Stimulated activated CD4-positive, alpha-beta T cell treated with anti-CD3 and anti-CD28 coated beads, Interleukin-4, amount 100 ng/mL, for 24 hours (primary cell): ENCODE results near the gene RALGAPA2.

Experiments
- DNase-seq: peaks from one replicate; pipeline ENCODE4 v3.0.0-alpha.2; 2020

Gene RALGAPA2

DNA sequence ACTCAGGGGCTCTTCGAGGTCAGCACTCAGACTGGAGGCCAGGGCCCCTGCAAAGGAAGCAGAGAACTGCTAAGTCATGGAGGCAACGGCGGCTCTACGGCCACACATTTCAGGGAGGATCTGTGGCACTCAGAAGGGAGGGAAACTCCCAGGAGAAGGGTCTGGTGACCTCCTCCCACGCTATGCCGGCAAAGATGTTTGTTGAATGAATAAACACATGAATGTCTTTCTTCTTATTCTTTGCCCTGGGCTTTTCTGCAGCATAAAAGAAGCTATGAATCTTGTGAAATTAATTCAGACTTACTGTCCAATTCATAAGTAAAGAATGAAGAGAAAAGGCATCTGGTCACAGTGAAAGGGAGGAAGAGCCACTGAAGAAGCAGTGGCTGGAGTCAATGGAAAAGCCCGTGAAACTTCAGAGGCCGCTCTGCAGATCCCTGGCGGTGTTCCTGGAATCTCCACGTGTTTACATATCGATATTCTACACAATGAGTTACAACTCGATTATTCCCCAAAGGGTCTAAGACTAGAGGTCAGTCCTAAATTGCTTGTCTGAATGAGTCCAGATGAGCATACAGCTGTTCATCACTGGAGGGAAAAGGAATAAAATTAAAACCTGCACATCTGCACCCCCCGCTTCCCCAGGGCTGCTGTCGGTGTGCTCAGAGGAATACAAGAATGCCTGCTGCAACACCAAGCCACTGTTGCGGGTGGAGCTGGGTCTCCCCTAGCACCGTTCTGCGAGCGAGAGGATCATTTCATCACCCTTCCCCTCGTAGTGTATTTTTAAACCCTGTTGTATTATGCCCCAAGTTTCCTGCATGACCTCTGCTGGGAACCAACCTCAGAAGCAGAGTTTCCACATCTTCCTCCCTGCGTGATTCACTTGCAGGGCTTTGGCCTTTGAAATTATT lies 319.0 kb downstream of the RALGAPA2 start:
- DNase-seq: no peak

DNA sequence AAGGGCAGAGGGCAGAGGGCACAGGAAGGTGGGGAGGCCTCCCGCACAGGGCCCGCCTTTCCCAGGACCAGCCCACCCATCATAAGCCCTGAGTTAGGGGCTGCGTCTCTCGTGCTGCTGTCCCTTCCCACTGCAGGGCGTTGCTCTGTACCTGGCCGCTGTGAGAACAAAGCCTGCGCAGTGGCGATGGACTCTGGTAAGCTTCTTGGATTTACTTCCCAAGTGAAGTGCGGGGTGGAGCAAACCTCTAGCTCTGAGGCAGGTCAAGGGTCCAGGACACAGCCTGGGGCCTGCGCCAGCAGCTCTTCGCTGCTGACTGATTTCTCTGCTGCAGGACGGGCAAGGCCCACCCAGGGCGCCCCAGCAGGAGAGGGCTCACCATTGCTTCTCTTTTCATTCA lies 320.7 kb downstream of the RALGAPA2 start:
- no peak for DNase-seq

GRCh38 chr20:20391115-20391514 lies 321.3 kb downstream of the RALGAPA2 start:
- DNase-seq: no peak

DNA sequence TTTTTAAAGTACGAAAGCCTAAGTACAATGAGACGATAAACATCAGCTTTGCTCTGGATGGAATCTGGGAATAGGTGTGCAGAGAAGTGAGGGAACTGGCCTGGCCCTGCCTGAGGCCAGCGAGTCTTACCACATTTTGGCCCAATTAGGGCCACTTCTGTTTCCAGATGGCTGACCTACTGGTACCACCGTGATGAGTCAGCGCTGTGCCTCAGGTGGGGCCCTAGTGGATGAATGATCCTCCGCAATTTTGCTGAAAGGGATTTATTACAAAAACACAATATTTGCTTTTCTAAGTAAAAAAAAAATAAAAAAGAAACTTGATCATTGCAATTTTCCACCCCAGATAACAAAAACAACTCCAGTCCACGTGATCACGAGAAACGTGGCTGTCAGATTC lies 322.1 kb downstream of the RALGAPA2 start:
- no peak for DNase-seq

DNA sequence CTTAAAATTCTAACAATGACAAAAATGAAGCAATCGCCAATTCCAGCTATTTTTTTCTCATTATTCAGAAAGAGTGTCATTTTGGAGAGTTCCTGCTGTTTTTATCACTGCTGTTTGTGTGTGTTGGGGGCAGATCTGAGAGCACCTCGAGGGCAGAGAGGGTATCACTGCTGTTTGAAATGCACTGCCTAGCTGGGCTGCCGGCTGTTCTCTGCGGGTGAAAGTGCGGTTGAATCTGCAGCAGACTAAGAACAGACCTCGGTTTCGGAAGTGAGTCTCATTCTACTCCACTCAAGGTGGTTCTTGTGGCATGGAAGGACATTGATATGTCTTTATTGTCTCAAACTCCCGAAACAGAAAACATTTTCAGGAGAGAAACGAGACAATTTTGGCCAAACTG lies 326.3 kb downstream of the RALGAPA2 start:
- no peak for DNase-seq

DNA sequence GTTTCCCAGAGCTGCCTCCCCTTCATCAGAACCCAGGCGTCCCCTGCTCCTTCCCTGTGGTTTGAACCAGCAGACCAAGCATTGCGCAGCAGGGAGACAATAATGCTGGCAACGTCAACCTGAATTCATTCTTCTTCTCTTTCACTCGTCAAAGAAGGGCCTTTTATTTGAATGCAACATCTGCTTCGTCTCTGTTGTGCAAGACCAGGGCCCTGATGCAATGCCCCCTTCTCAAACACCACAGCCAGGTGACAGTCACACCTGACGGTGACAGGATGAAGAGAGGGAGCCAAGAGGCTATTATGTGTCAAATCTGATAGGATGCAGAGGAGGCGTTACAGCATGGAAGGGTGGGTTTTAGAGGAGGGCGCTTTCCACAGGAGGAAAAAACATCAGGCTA lies 336.6 kb downstream of the RALGAPA2 start:
- DNase-seq: no peak

GRCh38 chr20:20373091-20373571 lies 339.3 kb downstream of the RALGAPA2 start:
- no peak for DNase-seq

GRCh38 chr20:20371681-20372080 lies 340.8 kb downstream of the RALGAPA2 start:
- DNase-seq: no peak

DNA sequence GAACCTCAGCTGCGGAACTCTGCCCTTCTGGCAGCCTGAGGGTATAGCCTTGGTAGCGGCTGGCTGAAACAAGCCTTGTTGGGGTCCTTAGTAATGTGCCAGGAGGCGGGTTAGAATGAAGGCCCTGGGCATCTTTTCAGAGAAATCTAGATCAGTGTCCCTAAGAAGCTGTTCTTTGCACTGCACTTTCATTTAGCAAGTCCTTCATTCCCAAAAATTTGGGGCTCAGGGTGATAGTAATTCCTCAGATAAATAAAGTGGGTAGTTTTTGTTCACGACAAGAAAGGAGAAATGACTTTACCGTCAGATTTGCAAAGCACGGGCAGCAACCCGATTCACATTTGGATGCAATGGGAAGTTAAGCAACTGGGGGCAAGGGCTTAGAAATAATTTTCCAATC lies 341.4 kb downstream of the RALGAPA2 start:
- no peak for DNase-seq

DNA sequence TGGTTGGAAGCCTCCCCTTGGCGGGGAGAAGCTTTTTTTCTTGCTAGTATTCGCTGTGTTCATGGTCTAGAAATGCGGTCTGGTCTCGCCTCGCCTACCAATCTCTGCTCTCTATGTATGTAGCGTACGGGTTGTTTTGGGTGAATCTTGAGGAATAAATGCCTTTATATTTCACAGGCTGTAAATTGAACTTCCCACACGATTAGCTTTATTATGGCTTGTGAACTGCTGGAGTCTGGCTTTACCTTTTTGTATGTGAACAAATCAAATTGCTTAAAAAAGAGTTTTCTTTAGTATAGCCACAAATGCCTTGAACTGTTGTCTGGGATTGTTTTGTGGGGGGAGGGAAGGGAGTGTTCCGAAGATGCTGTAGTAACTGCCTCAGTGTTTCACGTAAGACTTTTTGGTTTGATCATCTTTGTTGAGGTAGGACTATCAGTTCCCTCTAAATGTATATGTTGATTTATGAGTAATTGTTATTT lies 342.3 kb downstream of the RALGAPA2 start:
- DNase-seq: no peak

DNA sequence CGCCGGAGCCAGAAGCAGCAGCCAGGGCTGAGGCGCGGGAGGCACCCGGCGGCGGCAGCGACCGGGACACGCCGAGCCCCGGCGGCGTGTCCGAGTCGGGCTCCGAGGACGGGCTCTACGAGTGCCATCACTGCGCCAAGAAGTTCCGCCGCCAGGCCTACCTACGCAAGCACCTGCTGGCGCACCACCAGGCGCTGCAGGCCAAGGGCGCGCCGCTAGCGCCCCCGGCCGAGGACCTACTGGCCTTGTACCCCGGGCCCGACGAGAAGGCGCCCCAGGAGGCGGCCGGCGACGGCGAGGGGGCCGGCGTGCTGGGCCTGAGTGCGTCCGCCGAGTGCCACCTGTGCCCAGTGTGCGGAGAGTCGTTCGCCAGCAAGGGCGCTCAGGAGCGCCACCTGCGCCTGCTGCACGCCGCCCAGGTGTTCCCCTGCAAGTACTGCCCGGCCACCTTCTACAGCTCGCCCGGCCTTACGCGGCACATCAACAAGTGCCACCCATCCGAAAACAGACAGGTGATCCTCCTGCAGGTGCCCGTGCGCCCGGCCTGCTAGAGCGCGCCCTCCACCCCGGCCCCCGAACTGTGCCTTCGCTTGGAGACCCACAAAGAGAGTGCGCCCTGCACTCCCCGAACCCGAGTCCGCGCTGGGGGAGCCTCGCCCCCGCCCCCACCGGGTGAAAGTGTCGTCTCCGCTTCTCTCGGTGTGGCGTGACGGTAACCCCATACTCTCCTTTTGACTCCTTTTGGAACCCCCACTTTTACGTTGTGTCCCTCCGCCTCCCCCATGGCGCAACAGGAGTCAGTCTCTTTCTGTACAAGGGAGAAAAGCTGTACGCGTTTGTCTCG lies 343.0 kb downstream of the RALGAPA2 start:
- no peak for DNase-seq

GRCh38 chr20:20368418-20369249 lies 343.8 kb downstream of the RALGAPA2 start:
- DNase-seq: no peak

- DNase-seq: peak; percentile 39
Measured at GRCh38 chr20:20367575-20368417, 344.6 kb downstream of the RALGAPA2 start, which contains the start of gene INSM1. INSM1 (plus strand) TSS chr20:20368104; CDS start chr20:20368268, 164 bp downstream.

DNA sequence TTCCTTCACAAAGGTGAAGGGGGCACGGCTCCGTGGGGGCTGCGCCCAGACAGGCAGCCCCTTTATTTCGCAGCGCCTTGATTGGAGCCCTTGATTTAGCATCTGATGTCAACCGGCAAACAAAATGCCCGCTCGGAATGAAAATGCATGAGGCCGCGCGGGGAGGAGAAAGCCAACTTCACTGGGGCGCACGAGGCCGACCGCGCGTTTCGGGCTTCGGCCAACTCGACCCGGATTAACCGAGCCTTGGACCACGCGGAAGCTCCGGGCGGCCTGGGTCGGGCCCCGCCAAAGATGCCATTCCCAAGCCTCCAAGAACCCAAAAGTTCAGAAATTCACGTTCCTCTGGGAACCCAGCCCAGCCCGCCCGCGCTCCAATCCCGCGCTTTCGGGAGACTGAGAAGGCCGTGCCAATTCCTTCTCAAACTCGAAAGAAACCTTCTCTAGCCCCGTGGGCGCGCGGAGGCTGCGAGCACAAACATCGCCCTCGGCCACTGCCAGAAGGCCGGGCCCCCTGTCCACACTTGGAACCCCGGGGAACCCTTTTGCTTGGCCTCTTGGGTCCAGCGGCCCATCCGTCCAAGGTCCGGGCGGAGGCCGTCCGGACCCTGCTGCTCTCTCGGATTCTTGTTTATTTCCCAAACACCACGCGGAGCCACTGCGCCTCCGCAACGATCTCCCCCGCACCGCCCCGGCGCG lies 345.4 kb downstream of the RALGAPA2 start:
- no peak for DNase-seq

DNA sequence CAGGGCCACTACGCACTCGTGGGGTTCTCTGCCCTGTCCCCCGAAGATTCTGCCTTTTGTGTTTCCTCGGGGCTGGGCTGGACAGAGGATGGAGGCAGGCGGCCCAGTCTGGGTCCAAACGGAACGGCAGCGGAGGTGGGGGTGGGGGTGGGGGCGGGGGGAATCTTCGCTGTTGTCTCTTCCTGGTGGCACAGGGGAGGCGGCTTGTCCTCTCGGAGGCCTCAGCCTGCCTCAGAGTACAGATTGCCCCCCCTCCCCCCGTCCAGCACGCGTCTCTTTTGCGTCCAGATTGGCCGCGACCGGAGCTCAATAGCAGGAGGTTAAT lies 345.9 kb downstream of the RALGAPA2 start:
- no peak for DNase-seq

- no peak for DNase-seq
Measured at GRCh38 chr20:20365480-20366161, 346.8 kb downstream of the RALGAPA2 start.

DNA sequence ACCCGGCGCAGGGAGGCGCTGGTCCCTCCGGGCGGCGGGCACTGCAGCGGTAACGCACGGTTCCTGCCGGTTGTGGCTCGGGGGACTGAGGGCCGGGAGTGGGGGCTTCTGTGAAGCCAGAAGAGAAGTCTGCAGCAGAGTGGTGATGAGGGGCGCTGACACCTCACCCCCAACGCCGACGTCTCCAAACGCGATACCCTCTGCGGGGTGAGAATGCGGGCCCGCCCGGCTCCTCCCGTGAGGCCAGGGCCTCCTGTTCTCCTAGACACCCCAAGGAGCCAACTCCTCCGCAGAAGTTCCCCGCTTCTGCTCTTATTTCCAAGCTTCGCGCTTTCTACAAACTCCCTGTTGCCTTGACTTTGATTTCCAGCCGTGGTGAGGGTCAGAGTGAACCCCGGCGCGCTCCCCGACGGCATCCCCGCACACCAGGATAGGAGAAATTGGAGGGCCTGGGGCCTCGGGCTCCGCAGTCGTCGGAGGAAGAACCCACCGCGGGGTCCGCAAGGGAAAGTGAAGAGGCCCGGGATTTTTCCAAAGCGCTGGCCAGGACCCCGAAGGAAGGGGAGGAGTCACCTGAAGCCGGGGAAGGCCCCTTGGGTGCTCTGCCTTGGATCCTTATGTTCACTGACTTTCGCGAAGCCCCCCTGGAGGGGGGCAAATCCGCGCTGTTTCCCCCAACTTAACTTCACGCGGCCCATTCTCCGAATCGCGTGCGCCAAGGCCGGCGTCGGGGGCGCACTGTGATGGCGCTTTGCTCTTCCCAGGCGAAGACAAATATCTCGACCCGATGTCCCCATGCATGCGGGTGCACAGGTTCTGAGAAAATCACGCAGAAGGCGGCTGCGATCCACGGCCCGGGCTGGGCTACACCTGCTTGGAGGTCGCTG lies 347.6 kb downstream of the RALGAPA2 start:
- no peak for DNase-seq

GRCh38 chr20:20363799-20364592 lies 348.4 kb downstream of the RALGAPA2 start:
- no peak for DNase-seq

DNA sequence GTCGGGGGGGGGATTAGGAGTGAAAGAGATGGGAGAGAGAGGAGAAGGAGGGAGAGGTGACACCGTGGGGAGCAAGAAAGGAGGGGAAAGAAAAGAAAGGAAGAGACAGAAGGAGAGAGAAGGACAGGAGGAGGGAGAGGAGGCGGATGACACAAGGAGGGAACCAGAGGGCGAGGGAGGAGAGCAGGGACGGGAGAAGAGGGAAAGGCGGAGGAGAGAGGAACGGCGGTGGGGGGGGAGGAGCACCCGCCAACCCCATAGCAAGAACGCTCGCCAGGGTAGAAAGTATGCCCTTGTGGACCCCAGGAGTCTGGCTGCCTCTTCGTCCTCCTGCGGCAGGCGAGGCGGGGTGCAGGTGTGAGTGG lies 349.0 kb downstream of the RALGAPA2 start:
- no peak for DNase-seq
